ENCODE data around the gene CFAP300.

The CFAP300 gene

GRCh38 chr11:102047305-102047924 lies at the start of gene CFAP300:
Gene CFAP300 (plus strand): TSS chr11:102047437. CDS start chr11:102047471, 34 bp downstream.
- peak; percentile 91 for DNase-seq (ENCODE audit: low spot score)

- no peak for DNase-seq (ENCODE audit: low spot score)
These were observed 45.4 kb upstream of the CFAP300 start for GRCh38 chr11:102001657-102002338.

GRCh38 chr11:102004220-102004619 lies 43.0 kb upstream of the CFAP300 start:
- no peak for DNase-seq (ENCODE audit: low spot score)

- no peak for DNase-seq (ENCODE audit: low spot score)
These were observed 41.9 kb upstream of the CFAP300 start for GRCh38 chr11:102005306-102005705.

- DNase-seq (ENCODE audit: low spot score) = no peak
These were observed 40.2 kb upstream of the CFAP300 start for GRCh38 chr11:102006835-102007566.

GRCh38 chr11:102007567-102008437 lies 39.4 kb upstream of the CFAP300 start:
- peak; percentile 24 for DNase-seq (ENCODE audit: low spot score)

DNA sequence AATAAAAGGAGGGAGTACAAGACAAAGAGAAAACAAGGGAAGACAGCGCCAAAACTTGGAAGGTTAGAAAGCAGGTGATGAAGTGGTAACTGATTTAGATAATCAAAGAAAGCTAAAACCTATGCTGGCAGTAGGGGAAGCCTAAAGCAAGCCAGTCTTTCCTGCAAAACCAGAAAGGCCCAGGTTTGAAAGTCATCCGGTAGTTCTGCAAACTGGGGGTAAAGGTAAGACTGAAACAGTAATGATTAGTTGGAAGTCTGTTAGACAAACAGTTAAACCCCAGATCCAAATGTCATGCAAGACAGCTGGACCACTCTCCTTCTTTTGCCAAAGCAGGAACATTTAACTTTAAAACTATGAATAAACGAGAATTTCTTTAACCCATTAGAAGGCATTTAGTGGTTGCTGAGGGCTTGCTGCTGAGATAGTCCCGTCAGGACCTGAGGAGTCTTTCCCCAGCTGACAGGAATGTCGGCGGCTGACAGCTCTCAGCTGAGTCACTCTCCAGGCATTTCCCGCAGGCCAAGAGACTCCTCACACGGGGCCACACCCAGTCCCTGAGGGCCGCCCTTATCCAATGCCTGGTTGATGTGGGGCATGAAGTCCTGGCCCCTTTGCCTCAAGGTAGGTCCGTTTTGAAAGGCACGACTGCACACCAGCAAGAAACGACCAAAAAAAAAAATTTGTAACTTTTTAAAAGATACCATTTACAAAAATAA lies 36.3 kb upstream of the CFAP300 start:
- DNase-seq (ENCODE audit: low spot score) = peak; percentile 92

DNA sequence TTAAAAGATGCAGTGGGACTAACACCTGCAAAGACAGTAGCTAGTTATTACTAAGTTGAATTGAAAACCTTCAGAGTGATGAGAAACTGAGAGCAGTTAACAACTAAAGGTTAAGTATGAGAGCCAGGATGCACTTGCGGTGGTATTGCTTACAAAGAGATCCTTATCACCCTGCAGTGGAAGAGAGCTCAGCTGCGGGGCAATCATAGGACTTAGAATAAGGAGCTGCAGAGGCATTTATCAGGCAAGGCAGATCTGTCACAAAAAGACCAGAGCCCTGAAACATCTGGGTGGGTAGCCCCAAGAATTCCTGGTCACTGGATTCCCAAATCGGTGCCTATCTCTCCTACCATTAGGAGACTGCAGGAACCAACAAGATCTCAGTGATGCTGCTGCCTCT lies 34.3 kb upstream of the CFAP300 start:
- no peak for DNase-seq (ENCODE audit: low spot score)

GRCh38 chr11:102014756-102015155 lies 32.5 kb upstream of the CFAP300 start:
- no peak for DNase-seq (ENCODE audit: low spot score)

DNA sequence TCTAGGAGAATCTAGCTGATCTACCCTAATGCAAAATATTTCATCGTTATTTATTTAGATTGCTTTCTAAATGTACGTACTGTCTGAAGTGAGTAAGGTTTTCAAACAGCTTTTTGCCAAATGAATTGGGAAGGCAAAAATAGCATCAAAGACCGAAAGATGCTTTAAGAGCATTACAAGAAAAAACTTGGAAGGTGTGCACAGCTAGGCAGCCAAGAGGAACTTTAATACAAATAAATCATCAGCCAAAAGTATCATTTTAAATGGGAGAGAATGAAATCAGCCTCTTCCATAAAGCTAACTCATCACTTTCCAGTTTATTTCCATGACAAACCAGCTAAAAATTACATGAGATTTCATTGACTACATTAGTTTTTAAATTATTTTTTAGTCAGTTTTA lies 30.2 kb upstream of the CFAP300 start:
- no peak for DNase-seq (ENCODE audit: low spot score)

- DNase-seq (ENCODE audit: low spot score) = no peak
These were observed 21.0 kb upstream of the CFAP300 start for GRCh38 chr11:102026217-102026616.

DNA sequence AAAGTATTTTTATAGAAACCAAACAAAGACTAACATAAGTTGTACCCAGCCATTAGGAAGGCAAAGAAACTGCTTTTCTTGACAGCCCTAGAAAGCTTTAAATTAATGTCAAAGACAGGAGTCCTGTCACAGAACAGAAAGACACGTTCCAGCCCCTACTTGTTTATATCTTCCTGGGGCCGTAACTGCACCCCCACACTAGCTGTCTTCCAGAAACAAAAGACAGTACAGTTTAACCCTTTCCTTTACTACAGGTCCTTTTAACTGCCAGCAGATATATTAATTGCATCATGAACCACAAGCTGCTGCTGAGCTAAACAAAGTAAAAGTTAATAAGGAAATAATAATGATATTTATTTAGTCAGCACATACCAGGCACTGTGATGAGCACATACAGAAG lies 20.3 kb upstream of the CFAP300 start:
- no peak for DNase-seq (ENCODE audit: low spot score)

DNA sequence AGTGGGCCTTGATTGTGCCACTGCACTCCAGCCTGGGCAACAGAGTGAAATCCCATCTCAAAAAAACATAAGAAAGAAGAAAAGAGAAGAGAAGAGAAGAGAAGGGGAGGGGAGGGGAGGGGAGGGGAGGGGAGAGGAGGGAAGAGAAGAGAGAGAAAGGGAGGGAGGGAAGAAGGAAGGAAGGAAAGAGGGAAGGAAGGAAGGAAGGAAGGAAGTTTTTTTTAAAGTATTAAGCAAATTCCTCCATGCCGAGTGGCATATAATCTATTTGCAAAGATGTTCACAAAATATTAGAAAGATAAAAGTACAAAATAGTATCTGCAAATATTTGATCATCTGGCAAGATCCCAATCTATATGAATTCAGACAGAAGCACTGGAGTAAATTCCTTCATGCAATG lies 10.5 kb upstream of the CFAP300 start:
- no peak for DNase-seq (ENCODE audit: low spot score)

- no peak for DNase-seq (ENCODE audit: low spot score)
These were observed 396 bp upstream of the CFAP300 start for GRCh38 chr11:102046841-102047240.

DNA sequence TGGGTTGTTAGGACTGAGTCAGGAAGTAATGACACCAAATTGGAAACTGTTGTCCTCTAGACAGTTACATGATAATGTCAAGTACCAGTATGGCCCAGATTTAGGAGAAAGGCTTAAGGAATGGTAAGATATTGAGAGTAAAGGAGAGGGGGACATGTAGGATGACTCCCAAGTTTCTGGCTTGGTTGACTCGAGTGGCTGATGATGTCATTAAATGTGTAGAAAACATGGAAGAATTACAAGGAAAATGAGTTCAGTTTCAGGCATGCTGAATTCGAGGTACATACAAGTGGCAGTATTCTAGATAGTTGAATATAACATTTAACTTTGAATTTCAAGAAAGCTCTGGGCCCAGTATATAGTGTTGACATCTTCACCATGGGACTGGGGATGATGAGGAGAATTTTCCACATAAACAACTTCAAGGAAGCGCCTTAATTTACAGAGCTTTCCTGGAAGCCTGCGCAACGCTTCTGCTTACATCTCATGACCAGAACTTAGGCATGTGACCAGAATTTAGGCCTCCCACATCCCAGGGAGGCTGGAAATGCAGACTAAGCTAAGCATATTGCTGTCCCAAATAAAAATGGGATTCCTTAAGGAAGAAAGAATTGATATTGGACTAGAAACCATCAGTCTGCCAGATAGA lies 3.8 kb downstream of the CFAP300 start:
- no peak for DNase-seq (ENCODE audit: low spot score)

GRCh38 chr11:102061276-102061675 lies 14.0 kb downstream of the CFAP300 start:
- peak; percentile 38 for DNase-seq (ENCODE audit: low spot score)

GRCh38 chr11:102062106-102062505 lies 14.9 kb downstream of the CFAP300 start:
- DNase-seq (ENCODE audit: low spot score) = no peak

- no peak for DNase-seq (ENCODE audit: low spot score)
These were observed 17.1 kb downstream of the CFAP300 start for GRCh38 chr11:102064316-102064715.

- DNase-seq (ENCODE audit: low spot score) = no peak
These were observed 23.5 kb downstream of the CFAP300 start for GRCh38 chr11:102070766-102071165.

- DNase-seq (ENCODE audit: low spot score) = no peak
These were observed 24.5 kb downstream of the CFAP300 start for GRCh38 chr11:102071497-102072472.

Data from hepatic stellate cell (primary cell).